K562 (cell line): ENCODE measurements around the gene C4A. TPM values are rescaled to one million over a fixed set of nuclear protein-coding genes. Genes with fewer than 3 reads are reported as not detected.

Source experiments
- ARID1B ChIP-seq: fragments of 450-650 bp; IDR thresholded peaks from 2 replicates; pipeline ENCODE4 v1.6.1; 2016; ENCODE audit warnings: antibody characterized with exemption, mild to moderate bottlenecking, inconsistent platforms
- EGR1 ChIP-seq: fragments of 450-650 bp; conservative IDR thresholded peaks from 2 replicates; pipeline ENCODE4 v1.6.1; 2017; ENCODE audit warnings: mild to moderate bottlenecking
- HES1 ChIP-seq: fragments of 450-650 bp; IDR thresholded peaks from 2 replicates; pipeline ENCODE4 v1.6.1; 2016; ENCODE audit warnings: low read depth, mild to moderate bottlenecking, moderate library complexity
- KAT8 ChIP-seq: fragments of 450-650 bp; IDR thresholded peaks from 2 replicates; pipeline ENCODE4 v1.6.1; 2016; ENCODE audit warnings: low read depth, mild to moderate bottlenecking
- KLF16 ChIP-seq: IDR thresholded peaks from 2 replicates; pipeline ENCODE4 v1.6.1; 2016; ENCODE audit warnings: antibody characterized with exemption
- NR4A1 ChIP-seq, 2 experiments: fragments of 250-450 bp in 1 of 2; fragments of 450-650 bp in 1 of 2; sonication (Bioruptor Pico) in 1 of 2; IDR thresholded peaks; 2 replicates each; pipeline versions ENCODE4 v1.4.0 to v1.6.1; 2016 to 2020; ENCODE audit warnings: mild to moderate bottlenecking in 2 of 2, missing compliant biosample characterization in 1 of 2, missing genetic modification characterization in 1 of 2, moderate library complexity in 1 of 2
- PHF20 ChIP-seq: fragments of 450-650 bp; IDR thresholded peaks from 2 replicates; pipeline ENCODE4 v1.6.1; 2018; ENCODE audit not compliant: partially characterized antibody
- PRDM10 ChIP-seq: fragments of 450-650 bp; IDR thresholded peaks from 2 replicates; pipeline ENCODE4 v1.6.1; 2018; ENCODE audit not compliant: partially characterized antibody
- PRPF4 ChIP-seq: fragments of 200-400 bp; formaldehyde crosslinking; IDR thresholded peaks from one replicate; pipeline ENCODE4 v1.6.1; 2017; ENCODE audit warnings: low read length, low read depth, mild to moderate bottlenecking; ENCODE audit not compliant: insufficient read depth, poor library complexity, severe bottlenecking
- SFPQ ChIP-seq: fragments of 200-400 bp; formaldehyde crosslinking; IDR thresholded peaks from 2 replicates; pipeline ENCODE4 v1.6.1; 2017; ENCODE audit warnings: mild to moderate bottlenecking, low read depth, low read length, moderate library complexity
- SNRNP70 ChIP-seq: fragments of 200-400 bp; formaldehyde crosslinking; optimal IDR thresholded peaks from 2 replicates; pipeline ENCODE3; 2017; ENCODE audit warnings: low read depth, low read length
- UBTF ChIP-seq, 2 experiments: IDR thresholded peaks; 2 replicates each; pipeline ENCODE4 v1.6.1; 2012; ENCODE audit warnings: improper control_type of control experiment in 2 of 2, low read depth in 2 of 2, low read length in 2 of 2, borderline replicate concordance in 1 of 2
- ZBTB12 ChIP-seq: fragments of 250-450 bp; sonication (Bioruptor Pico); IDR thresholded peaks from 2 replicates; pipeline ENCODE4 v1.4.0; 2020
- ZNF133 ChIP-seq: fragments of 250-450 bp; sonication (Bioruptor Pico); IDR thresholded peaks from 2 replicates; pipeline ENCODE4 v1.4.0; 2020; ENCODE audit warnings: mild to moderate bottlenecking
- ZNF3 ChIP-seq: fragments of 250-450 bp; sonication (Bioruptor Pico); IDR thresholded peaks from 2 replicates; pipeline ENCODE4 v1.5.0; 2021; ENCODE audit warnings: mild to moderate bottlenecking, moderate library complexity
- ZNF431 ChIP-seq: sonication (generic); formaldehyde crosslinking; IDR thresholded peaks from 2 replicates; pipeline ENCODE4 v1.8.0; 2022; ENCODE audit warnings: mild to moderate bottlenecking, missing genetic modification reagents
- ZNF583 ChIP-seq: fragments of 250-450 bp; sonication (Bioruptor Pico); IDR thresholded peaks from 2 replicates; pipeline ENCODE4 v1.4.0; 2020
- ZNF644 ChIP-seq: fragments of 200-800 bp; sonication (Bioruptor generic); IDR thresholded peaks from 2 replicates; pipeline ENCODE4 v1.6.1; 2016; ENCODE audit warnings: low read depth, missing genetic modification characterization, missing compliant biosample characterization
- polyA plus RNA-seq, 8 experiments: library from polyadenylated mRNA; depleted of rRNA in 4 of 8; stranded (reverse) in 5 of 8; unstranded in 3 of 8; fragments of >200 nt; fragmentation: Nextera tagmentation in 2 of 8; fragmentation: Illumina TruSeq in 1 of 8; extraction: Ambion mirVana in 2 of 8; extraction: Trizol in 1 of 8; gene quantifications; 2 replicates each; pipeline versions ENCODE4 v1.2.1 to v1.2.3, GENCODE V29; 2011 to 2014; ENCODE audit warnings: inconsistent platforms in 1 of 8, missing spikeins in 1 of 8
- total RNA-seq, 7 experiments: library from RNA; depleted of rRNA in 6 of 7; stranded (reverse); fragments of >200 nt in 6 of 7; fragmentation: Illumina TruSeq in 2 of 7; extraction: Trizol in 2 of 7; gene quantifications; 2 replicates each; pipeline versions ENCODE4 v1.2.1 to v1.2.3, GENCODE V29; 2011 to 2021; ENCODE audit warnings: low replicate concordance in 1 of 7

Gene C4A
- total and polyA plus RNA-seq, 9 of the 15 experiments (the other 6 are each of a cell fraction or from before 2014, with no cell fraction given) = 0.27 to 7.6 (median 5.0) TPM

GRCh38 chr6:31979238-31979898 lies 2.5 kb upstream of the C4A start (continued):
- TF ChIP-seq UBTF (IDR thresholded peaks at IDR 0.05; ENCODE audit: borderline replicate concordance in 1 of 2, low read depth in 2 of 2, low read length in 2 of 2) = 0 out of 4 replicates have a peak, but pooled peaks of 1 of the 2 experiments have one; percentile 47
- no peak for TF ChIP-seq SNRNP70
- 0 out of 2 replicates have a peak, but pooled peaks have one; percentile 24 for TF ChIP-seq EGR1
- TF ChIP-seq HES1 = no peak
- TF ChIP-seq ZNF3 (CRISPR knock-in tag) = no peak
- peak; percentile 45 for TF ChIP-seq PRDM10
- peak; percentile 63 for TF ChIP-seq ZNF583 (CRISPR knock-in tag)
- TF ChIP-seq PRPF4 = no peak
- no peak for TF ChIP-seq KAT8
- no peak for TF ChIP-seq KLF16
- TF ChIP-seq ZNF644 (tag) = peak; percentile 60; the same call in 1 of the 2 replicates
- no peak for TF ChIP-seq NR4A1 (CRISPR knock-in tag; IDR thresholded peaks at IDR 0.05)
- TF ChIP-seq NR4A1 (tag; IDR thresholded peaks at IDR 0.05) = no peak
- TF ChIP-seq ARID1B = peak; percentile 83
- TF ChIP-seq ZNF431 (CRISPR knock-in tag) = no peak
- no peak for TF ChIP-seq ZBTB12
- no peak for TF ChIP-seq SFPQ
- no peak for TF ChIP-seq PHF20
- 0 out of 2 replicates have a peak, but pooled peaks have one; percentile 44 for TF ChIP-seq ZNF133 (CRISPR knock-in tag)
